Endothelial cell (in vitro differentiated cells): ENCODE results near the gene KRT17. TPM values are rescaled to one million over a fixed set of nuclear protein-coding genes. Genes with fewer than 3 reads are reported as not detected.

Source experiments
- DNase-seq: peaks from one replicate; pipeline ENCODE4 v3.0.0; 2021; ENCODE audit warnings: low spot score
- H3K27ac Mint-ChIP-seq: one replicate; pipeline ENCODE4 v1.8.0; 2021; ENCODE audit warnings: mixed read lengths, inconsistent platforms; ENCODE audit not compliant: unreplicated experiment
- H3K27me3 Mint-ChIP-seq: one replicate; pipeline ENCODE4 v1.8.0; 2021; ENCODE audit warnings: mild to moderate bottlenecking, moderate library complexity, mixed read lengths, inconsistent platforms; ENCODE audit not compliant: unreplicated experiment
- H3K36me3 Mint-ChIP-seq: one replicate; pipeline ENCODE4 v1.8.0; 2021; ENCODE audit warnings: mild to moderate bottlenecking, low read depth, mixed read lengths, inconsistent platforms; ENCODE audit not compliant: unreplicated experiment
- H3K4me1 Mint-ChIP-seq: one replicate; pipeline ENCODE4 v1.8.0; 2021; ENCODE audit warnings: mild to moderate bottlenecking, mixed read lengths, inconsistent platforms; ENCODE audit not compliant: unreplicated experiment
- H3K4me3 Mint-ChIP-seq: one replicate; pipeline ENCODE4 v1.8.0; 2021; ENCODE audit warnings: mild to moderate bottlenecking, mixed read lengths, inconsistent platforms; ENCODE audit not compliant: unreplicated experiment
- H3K9me3 Mint-ChIP-seq: one replicate; pipeline ENCODE4 v1.8.0; 2021; ENCODE audit warnings: mixed read lengths, inconsistent platforms; ENCODE audit not compliant: unreplicated experiment
- total RNA-seq: library from RNA; stranded (reverse); fragmentation: NEBNext Ultra II Directional; extraction: Animal tissue kit (Norgen Biotek cat#: 25700); gene quantifications from one replicate; pipeline ENCODE4 v1.2.1, GENCODE V29; 2021; ENCODE audit not compliant: unreplicated experiment
- TF ChIP-seq, protein P1 (sequence below): fragments of 200-600 bp; sonication (generic); IDR thresholded peaks from one replicate; pipeline ENCODE4 v1.5.0; 2021; ENCODE audit warnings: antibody characterized with exemption; ENCODE audit not compliant: unreplicated experiment

The KRT17 gene
- total RNA-seq, 1 donor from 2014 or later: not detected

DNA sequence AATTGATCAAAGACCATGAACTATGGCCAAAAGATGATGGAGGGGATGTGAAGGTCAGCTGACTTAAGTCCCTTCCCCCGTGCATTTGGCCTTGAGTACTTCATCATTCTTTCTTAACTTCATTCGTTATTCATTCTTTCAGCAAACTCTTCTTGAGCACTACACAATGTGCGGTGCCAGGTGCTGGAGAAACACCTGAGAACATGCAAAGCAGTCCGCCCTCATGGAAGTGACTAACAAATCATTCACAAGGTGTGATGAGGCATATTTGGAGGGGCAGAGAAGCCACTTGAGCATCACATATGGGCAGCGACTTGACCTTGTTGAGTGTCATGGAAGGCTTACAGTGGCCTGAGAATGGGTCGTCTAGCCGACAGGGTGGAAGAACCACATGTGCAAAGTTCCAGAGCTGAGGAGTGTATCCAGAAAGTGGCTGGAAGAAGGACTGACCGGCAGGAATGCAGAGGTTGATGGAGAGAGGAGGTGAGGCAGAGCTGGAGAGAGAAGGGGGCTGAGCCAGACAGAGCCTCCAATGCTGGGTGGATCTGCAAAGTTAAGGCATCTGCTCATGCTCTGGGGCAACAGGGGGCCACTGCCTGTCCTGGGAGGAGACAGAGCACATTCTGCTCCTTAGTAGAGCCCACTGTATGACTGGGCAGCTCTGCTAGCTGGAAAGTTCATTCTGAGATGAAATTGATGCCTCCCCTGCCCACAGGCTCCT lies 39.2 kb upstream of the KRT17 start:
- peaks cover 11% of the 10 kb centered on the region for H3K27me3 Mint-ChIP-seq
- TF ChIP-seq, protein P1, sequence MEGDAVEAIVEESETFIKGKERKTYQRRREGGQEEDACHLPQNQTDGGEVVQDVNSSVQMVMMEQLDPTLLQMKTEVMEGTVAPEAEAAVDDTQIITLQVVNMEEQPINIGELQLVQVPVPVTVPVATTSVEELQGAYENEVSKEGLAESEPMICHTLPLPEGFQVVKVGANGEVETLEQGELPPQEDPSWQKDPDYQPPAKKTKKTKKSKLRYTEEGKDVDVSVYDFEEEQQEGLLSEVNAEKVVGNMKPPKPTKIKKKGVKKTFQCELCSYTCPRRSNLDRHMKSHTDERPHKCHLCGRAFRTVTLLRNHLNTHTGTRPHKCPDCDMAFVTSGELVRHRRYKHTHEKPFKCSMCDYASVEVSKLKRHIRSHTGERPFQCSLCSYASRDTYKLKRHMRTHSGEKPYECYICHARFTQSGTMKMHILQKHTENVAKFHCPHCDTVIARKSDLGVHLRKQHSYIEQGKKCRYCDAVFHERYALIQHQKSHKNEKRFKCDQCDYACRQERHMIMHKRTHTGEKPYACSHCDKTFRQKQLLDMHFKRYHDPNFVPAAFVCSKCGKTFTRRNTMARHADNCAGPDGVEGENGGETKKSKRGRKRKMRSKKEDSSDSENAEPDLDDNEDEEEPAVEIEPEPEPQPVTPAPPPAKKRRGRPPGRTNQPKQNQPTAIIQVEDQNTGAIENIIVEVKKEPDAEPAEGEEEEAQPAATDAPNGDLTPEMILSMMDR: no peak

DNA sequence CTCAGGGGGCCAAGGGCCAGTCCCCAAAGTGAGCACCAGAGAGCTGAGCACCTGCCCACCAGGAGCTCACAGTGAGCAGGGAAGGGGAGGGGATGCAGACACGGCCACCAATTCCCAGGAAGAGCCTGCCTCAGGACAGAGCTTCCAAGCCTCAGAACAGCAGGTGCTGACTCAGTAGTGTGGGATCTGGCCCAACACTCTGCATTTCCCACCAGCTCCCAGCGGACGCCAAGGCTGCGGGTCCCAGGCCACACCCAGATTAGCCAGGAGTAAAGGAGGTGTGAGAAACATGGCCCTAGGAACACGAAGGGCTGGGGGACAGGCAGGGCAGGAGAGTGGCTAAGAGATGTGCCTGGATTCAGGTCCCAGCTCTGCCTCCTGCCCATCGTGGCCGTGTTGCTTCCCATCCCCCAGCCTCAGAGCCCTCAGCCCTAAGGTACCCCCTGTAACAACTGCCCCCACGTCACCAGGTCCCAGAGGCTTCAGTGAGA lies 35.9 kb upstream of the KRT17 start:
- no peak overlapping the region for H3K27ac Mint-ChIP-seq
- TF ChIP-seq, protein P1: no peak
- no peak for DNase-seq
- no peaks in the 10 kb centered on the region for H3K9me3 Mint-ChIP-seq
- no peaks in the 10 kb centered on the region for H3K4me1 Mint-ChIP-seq
- no peaks in the 10 kb centered on the region for H3K36me3 Mint-ChIP-seq
- H3K4me3 Mint-ChIP-seq: no peak overlapping the region
- H3K27me3 Mint-ChIP-seq: peaks cover 15% of the 10 kb centered on the region

More for the DNA sequence above, 39.2 kb upstream of the KRT17 start:
- peaks cover 3% of the 10 kb centered on the region for H3K4me1 Mint-ChIP-seq
- no peak overlapping the region for H3K27ac Mint-ChIP-seq
- H3K36me3 Mint-ChIP-seq: no peaks in the 10 kb centered on the region
- no peak for DNase-seq
- no peaks in the 10 kb centered on the region for H3K9me3 Mint-ChIP-seq
- H3K4me3 Mint-ChIP-seq: no peak overlapping the region

DNA sequence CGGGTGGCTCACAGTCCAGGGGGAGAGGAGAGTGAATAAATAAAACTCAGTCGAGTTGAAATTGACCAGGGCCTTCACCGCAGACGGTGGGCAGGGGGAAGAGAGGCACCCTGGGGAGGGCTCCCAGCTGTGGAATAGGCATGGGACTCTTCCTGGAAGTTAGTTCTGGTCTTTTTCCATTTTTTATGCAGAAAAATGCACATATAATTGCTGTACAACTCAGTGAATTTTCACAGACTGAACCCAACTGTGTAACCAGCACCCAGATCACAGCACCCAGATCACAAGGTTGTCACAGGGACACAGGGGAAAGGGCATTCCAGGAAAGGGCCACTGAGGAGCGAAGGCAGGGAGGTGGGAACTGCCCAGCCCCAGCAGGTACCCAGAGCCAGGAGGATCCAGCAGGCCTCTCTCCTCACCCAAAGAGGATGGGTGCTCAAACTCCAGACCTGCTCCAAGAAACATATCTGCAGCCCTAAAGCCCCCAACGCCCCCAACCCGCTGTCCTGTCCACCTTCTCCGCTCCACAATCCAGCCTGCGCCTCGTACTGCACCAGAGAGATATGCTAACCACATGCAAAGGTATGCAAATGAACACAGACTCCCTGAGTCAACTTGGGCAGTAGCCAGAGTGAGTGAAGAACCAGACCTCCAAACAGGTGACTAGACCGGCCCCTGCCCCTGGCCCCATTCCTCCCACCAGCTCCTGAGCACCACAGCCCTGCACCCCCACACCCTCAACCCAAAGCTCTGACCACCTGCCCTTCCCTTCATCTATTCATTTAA lies 35.2 kb upstream of the KRT17 start:
- no peak for DNase-seq
- no peak overlapping the region for H3K27ac Mint-ChIP-seq
- TF ChIP-seq, protein P1: no peak

DNA sequence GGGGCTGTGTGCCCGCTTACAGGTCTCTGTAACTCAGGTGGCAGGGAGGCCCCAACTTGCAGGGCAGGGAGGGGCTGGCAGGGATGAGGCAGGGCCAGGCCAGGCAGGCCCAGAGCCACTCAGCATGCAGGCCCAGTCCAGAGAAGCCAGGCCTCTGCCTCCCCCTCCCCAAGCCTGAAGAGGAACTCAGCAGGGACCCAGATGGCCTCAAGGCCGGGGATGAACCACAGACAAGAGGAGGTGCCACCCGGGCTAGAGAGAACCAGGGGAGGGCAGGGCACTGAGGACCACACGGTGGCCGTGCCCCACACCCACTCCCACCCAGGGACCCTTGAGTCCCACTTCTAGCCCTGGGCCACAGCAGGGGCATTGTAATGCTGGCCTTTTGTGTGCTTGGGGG lies 34.5 kb upstream of the KRT17 start:
- no peak overlapping the region for H3K27ac Mint-ChIP-seq

More for the DNA sequence above, 35.2 kb upstream of the KRT17 start:
- Mint-ChIP-seq H3K27me3 (peaks cover 13% of the 10 kb centered on the region), H3K4me1 (no peaks in the 10 kb centered on the region), H3K9me3 (no peaks in the 10 kb centered on the region), H3K36me3 (no peaks in the 10 kb centered on the region), H3K4me3 (no peak overlapping the region)

More for the DNA sequence above, 34.5 kb upstream of the KRT17 start:
- TF ChIP-seq, protein P1: no peak
- H3K4me1 Mint-ChIP-seq: no peaks in the 10 kb centered on the region
- no peaks in the 10 kb centered on the region for H3K9me3 Mint-ChIP-seq
- no peak overlapping the region for H3K4me3 Mint-ChIP-seq
- peaks cover 13% of the 10 kb centered on the region for H3K27me3 Mint-ChIP-seq
- DNase-seq: no peak
- H3K36me3 Mint-ChIP-seq: no peaks in the 10 kb centered on the region
